ENCODE data around the gene DLG1. TPM values are rescaled to one million over a fixed set of nuclear protein-coding genes. Genes with fewer than 3 reads are reported as not detected.

The DLG1 gene
- total and polyA plus RNA-seq, 2 donors (not counting 1 experiment from before 2014, with no cell fraction given), result 47.7 to 53.0 TPM

DNA sequence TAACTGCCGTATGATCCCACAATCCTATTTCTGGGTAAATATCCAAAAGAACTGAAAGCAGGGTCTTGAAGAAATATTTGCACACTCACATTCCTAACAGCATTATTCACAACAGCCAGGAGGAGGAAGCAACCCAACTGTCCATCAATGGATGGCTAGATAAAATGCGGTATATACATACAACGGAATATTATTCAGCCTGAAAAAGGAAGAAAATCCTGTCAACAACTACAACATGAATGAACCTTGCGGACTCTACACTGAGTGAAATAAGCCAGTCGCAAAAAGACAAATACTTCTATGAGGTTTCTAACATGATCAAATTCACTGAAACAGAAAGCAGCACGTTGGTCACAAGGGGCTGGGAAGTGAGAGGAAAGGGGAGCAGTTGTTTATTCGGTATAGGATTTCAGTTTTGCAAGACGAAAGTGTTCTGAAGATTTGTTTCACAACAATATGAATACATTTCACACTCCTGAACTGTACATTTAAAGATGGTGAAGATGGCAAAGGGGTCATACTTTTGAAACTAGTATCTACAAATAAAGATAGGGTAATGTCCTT is 6.2 kb downstream of the DLG1 start:
- H3K4me3 ChIP-seq (replicated peaks in 1 of 4; ENCODE audit: control extremely low read depth in 1 of 4, insufficient read depth in 1 of 4, low read depth in 3 of 4, low read length in 4 of 4), result no peak overlapping the region
- H3K9ac ChIP-seq (ENCODE audit: insufficient read depth, low read length), result no peak overlapping the region
- no peaks in the 10 kb centered on the region for H3K27me3 ChIP-seq (ENCODE audit: control insufficient read depth, insufficient read depth, low read length)
- H3K9me3 ChIP-seq (ENCODE audit: control insufficient read depth, insufficient read depth, low read depth, low read length), result no peaks in the 10 kb centered on the region
- peaks cover 18% of the 10 kb centered on the region for H3K79me2 ChIP-seq (ENCODE audit: control insufficient read depth, insufficient read depth, low read length)
- H3K27ac ChIP-seq (ENCODE audit: insufficient read depth, low read length), result no peak overlapping the region
- peaks cover 2% of the 10 kb centered on the region for H3K4me1 ChIP-seq (ENCODE audit: control insufficient read depth, extremely low read depth, insufficient read depth, low read length)
- peak in 1 of 2 donors; percentile 18 for DNase-seq (ENCODE audit: low read depth in 2 of 2)
- H3K36me3 ChIP-seq (ENCODE audit: control insufficient read depth, insufficient read depth, low read length), result no peaks in the 10 kb centered on the region
- H2AFZ ChIP-seq (ENCODE audit: low read length), result no peak overlapping the region
- TF ChIP-seq EZH2 (IDR thresholded peaks at IDR 0.05; ENCODE audit: low read length, missing control alignments) (no peak), CTCF (conservative IDR thresholded peaks at IDR 0.05 in 1 of 2, IDR thresholded peaks at IDR 0.05 in 1 of 2; ENCODE audit: low read depth in 1 of 2, low read length in 2 of 2) (no peak)
- no peaks in the 10 kb centered on the region for H4K20me1 ChIP-seq (ENCODE audit: control insufficient read depth, extremely low read depth, insufficient read depth, low read length)
- H3K4me2 ChIP-seq (ENCODE audit: extremely low read depth, insufficient read depth, low read length), result no peak overlapping the region

DNA sequence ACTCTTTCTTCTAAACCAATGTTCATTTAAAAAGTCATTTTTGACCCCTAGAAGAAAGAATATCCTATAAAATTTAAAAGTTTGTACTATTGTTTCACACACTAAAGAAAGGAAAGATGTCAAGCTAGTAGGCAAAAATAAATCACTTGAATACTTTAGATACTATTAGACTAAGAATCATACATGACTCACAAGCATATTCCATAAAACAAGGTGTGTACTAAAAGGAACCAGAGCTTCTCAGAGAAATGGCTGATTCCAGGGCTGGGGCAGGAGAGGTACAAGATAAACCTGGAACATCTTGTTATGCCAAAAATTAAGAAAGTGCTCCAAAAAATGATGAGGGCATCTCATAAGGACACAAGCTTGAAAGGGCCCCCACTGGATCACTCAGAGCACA is 8.7 kb downstream of the DLG1 start:
- H3K4me1 ChIP-seq (ENCODE audit: control insufficient read depth, extremely low read depth, insufficient read depth, low read length), result no peaks in the 10 kb centered on the region
- H3K27ac ChIP-seq (ENCODE audit: insufficient read depth, low read length), result no peak overlapping the region
- TF ChIP-seq EZH2 (IDR thresholded peaks at IDR 0.05; ENCODE audit: low read length, missing control alignments) (no peak), CTCF (conservative IDR thresholded peaks at IDR 0.05 in 1 of 2, IDR thresholded peaks at IDR 0.05 in 1 of 2; ENCODE audit: low read depth in 1 of 2, low read length in 2 of 2) (no peak)
- peak in 1 of 2 donors; percentile 53 for DNase-seq (ENCODE audit: low read depth in 2 of 2)
- no peak overlapping the region for H3K4me2 ChIP-seq (ENCODE audit: extremely low read depth, insufficient read depth, low read length)
- no peaks in the 10 kb centered on the region for H4K20me1 ChIP-seq (ENCODE audit: control insufficient read depth, extremely low read depth, insufficient read depth, low read length)
- H3K4me3 ChIP-seq (replicated peaks in 1 of 4; ENCODE audit: control extremely low read depth in 1 of 4, insufficient read depth in 1 of 4, low read depth in 3 of 4, low read length in 4 of 4), result no peak overlapping the region
- H3K79me2 ChIP-seq (ENCODE audit: control insufficient read depth, insufficient read depth, low read length), result peaks cover 23% of the 10 kb centered on the region
- H3K36me3 ChIP-seq (ENCODE audit: control insufficient read depth, insufficient read depth, low read length), result peaks cover 6% of the 10 kb centered on the region
- no peaks in the 10 kb centered on the region for H3K9me3 ChIP-seq (ENCODE audit: control insufficient read depth, insufficient read depth, low read depth, low read length)
- no peaks in the 10 kb centered on the region for H3K27me3 ChIP-seq (ENCODE audit: control insufficient read depth, insufficient read depth, low read length)
- no peak overlapping the region for H2AFZ ChIP-seq (ENCODE audit: low read length)
- H3K9ac ChIP-seq (ENCODE audit: insufficient read depth, low read length), result no peak overlapping the region

GRCh38 chr3:197286678-197287077 is 11.7 kb downstream of the DLG1 start:
- DNase-seq (ENCODE audit: low read depth in 2 of 2), result no peak
- H3K9me3 ChIP-seq (ENCODE audit: control insufficient read depth, insufficient read depth, low read depth, low read length), result no peaks in the 10 kb centered on the region
- TF ChIP-seq CTCF (conservative IDR thresholded peaks at IDR 0.05 in 1 of 2, IDR thresholded peaks at IDR 0.05 in 1 of 2; ENCODE audit: low read depth in 1 of 2, low read length in 2 of 2) (no peak), EZH2 (IDR thresholded peaks at IDR 0.05; ENCODE audit: low read length, missing control alignments) (no peak)
- no peak overlapping the region for H3K9ac ChIP-seq (ENCODE audit: insufficient read depth, low read length)
- no peak overlapping the region for H2AFZ ChIP-seq (ENCODE audit: low read length)
- no peaks in the 10 kb centered on the region for H4K20me1 ChIP-seq (ENCODE audit: control insufficient read depth, extremely low read depth, insufficient read depth, low read length)
- no peak overlapping the region for H3K27ac ChIP-seq (ENCODE audit: insufficient read depth, low read length)
- H3K4me2 ChIP-seq (ENCODE audit: extremely low read depth, insufficient read depth, low read length), result no peak overlapping the region
- no peaks in the 10 kb centered on the region for H3K27me3 ChIP-seq (ENCODE audit: control insufficient read depth, insufficient read depth, low read length)
- no peaks in the 10 kb centered on the region for H3K4me1 ChIP-seq (ENCODE audit: control insufficient read depth, extremely low read depth, insufficient read depth, low read length)
- H3K79me2 ChIP-seq (ENCODE audit: control insufficient read depth, insufficient read depth, low read length), result peaks cover 17% of the 10 kb centered on the region
- H3K4me3 ChIP-seq (replicated peaks in 1 of 4; ENCODE audit: control extremely low read depth in 1 of 4, insufficient read depth in 1 of 4, low read depth in 3 of 4, low read length in 4 of 4), result no peak overlapping the region
- H3K36me3 ChIP-seq (ENCODE audit: control insufficient read depth, insufficient read depth, low read length), result peaks cover 6% of the 10 kb centered on the region

All from fibroblast of lung (primary cell).